Endothelial cell of umbilical vein (primary cell): ENCODE data around the gene ZNF519. TPM values are rescaled to one million over a fixed set of nuclear protein-coding genes. Genes with fewer than 3 reads are reported as not detected.
"Not testable (repeated sequence)": the region's sequence is repeated elsewhere in the genome, so short reads cannot be mapped to it uniquely, and the experiment has no call there.

ENCODE experiments used
- BruUV-seq: library from RNA; stranded (reverse); fragments of 400-500 nt; replicated peaks from 2 replicates; lab custom pipeline; 2021; lab: Mats Ljungman, UMichigan
- CTCF ChIA-PET: fragments of 300-600, 350-600 bp; sonication (Branson Sonifier 250); formaldehyde crosslinking; loops from one replicate; lab custom pipeline; 2021; ENCODE audit warnings: antibody characterized with exemption, inconsistent platforms; lab: Charles Lee
- POLR2A ChIA-PET: fragments of 300-600, 350-600 bp; sonication (Branson Sonifier 250); formaldehyde crosslinking; loops from one replicate; lab custom pipeline; 2021; ENCODE audit warnings: antibody characterized with exemption, inconsistent platforms; lab: Charles Lee
- DNase-seq: peaks from one replicate; pipeline ENCODE4 v3.0.0-alpha.2; 2011; ENCODE audit warnings: low read depth, low spot score
- FAIRE-seq: peaks from 2 replicates; lab custom pipeline; 2011; peaks lifted over from hg19 to GRCh38; lab: Jason Lieb, UNC
- H2AFZ ChIP-seq: 2 replicates; pipeline ENCODE4 v1.6.0; 2012; ENCODE audit warnings: low read depth, low read length, control low read depth, inconsistent platforms
- H3K27ac ChIP-seq: 2 replicates; pipeline ENCODE4 v1.5.1; 2011; ENCODE audit warnings: low read depth, mild to moderate bottlenecking, control low read depth, low read length, moderate library complexity; ENCODE audit not compliant: insufficient read depth
- H3K27me3 ChIP-seq, 2 experiments: 2 replicates each; pipeline versions ENCODE4 v1.6.0 to v1.6.1; 2011; ENCODE audit warnings: low read length in 2 of 2, mixed read lengths in 1 of 2; ENCODE audit not compliant: control insufficient read depth in 2 of 2, insufficient read depth in 2 of 2
- H3K36me3 ChIP-seq, 2 experiments: 2 replicates in 1 of 2; 3 replicates in 1 of 2; pipeline ENCODE4 v1.5.1; 2011; ENCODE audit warnings: low read length in 2 of 2, mild to moderate bottlenecking in 1 of 2, moderate library complexity in 1 of 2; ENCODE audit not compliant: control insufficient read depth in 2 of 2, insufficient read depth in 2 of 2; ENCODE audit errors: extremely low read depth in 1 of 2
- H3K4me1 ChIP-seq: 3 replicates; pipeline ENCODE4 v1.5.1; 2011; ENCODE audit warnings: mild to moderate bottlenecking, low read length; ENCODE audit not compliant: control insufficient read depth, insufficient read depth; ENCODE audit errors: extremely low read depth
- H3K4me2 ChIP-seq: 2 replicates; pipeline ENCODE4 v1.6.1; 2011; ENCODE audit warnings: low read length, control low read depth, mixed read lengths; ENCODE audit not compliant: insufficient read depth
- H3K4me3 ChIP-seq, 3 experiments: fragments of 200-600 bp in 1 of 3; sonication (generic), shearing (Covaris generic) in 1 of 3; replicated peaks in 1 of 3; 2 replicates each; pipeline ENCODE4 v1.5.1; 2011 to 2016; ENCODE audit warnings: control low read depth in 3 of 3, low read length in 3 of 3, mild to moderate bottlenecking in 2 of 3, inconsistent platforms in 1 of 3, low read depth in 1 of 3, moderate library complexity in 1 of 3; ENCODE audit not compliant: insufficient read depth in 1 of 3
- H3K79me2 ChIP-seq: 2 replicates; pipeline ENCODE4 v1.6.0; 2012; ENCODE audit warnings: low read length, inconsistent platforms; ENCODE audit not compliant: control insufficient read depth, insufficient read depth
- H3K9ac ChIP-seq: replicated peaks from 2 replicates; pipeline ENCODE3; 2011; ENCODE audit warnings: low read length, control low read depth; ENCODE audit not compliant: insufficient read depth; ENCODE audit errors: extremely low read depth
- H3K9me1 ChIP-seq: replicated peaks from 3 replicates; pipeline ENCODE4 v1.6.0; 2011; ENCODE audit warnings: mild to moderate bottlenecking, low read length; ENCODE audit not compliant: control insufficient read depth, insufficient read depth; ENCODE audit errors: extremely low read depth
- H3K9me3 ChIP-seq: replicated peaks from 2 replicates; pipeline ENCODE4 v1.5.1; 2012; ENCODE audit warnings: low read length, inconsistent platforms; ENCODE audit not compliant: control insufficient read depth, insufficient read depth
- H4K20me1 ChIP-seq: replicated peaks from 2 replicates; pipeline ENCODE3; 2011; ENCODE audit warnings: mild to moderate bottlenecking, low read length; ENCODE audit not compliant: control insufficient read depth, insufficient read depth; ENCODE audit errors: extremely low read depth
- CTCF ChIP-seq, 2 donors: IDR thresholded peaks; 1 replicate in 1 of 2; 2 replicates in 1 of 2; pipeline ENCODE4 v1.5.1; 2011; ENCODE audit warnings: low read length in 2 of 2, mild to moderate bottlenecking in 2 of 2, moderate library complexity in 2 of 2, control low read depth in 1 of 2, inconsistent platforms in 1 of 2, low read depth in 1 of 2; ENCODE audit not compliant: insufficient read depth in 1 of 2; ENCODE audit errors: extremely low read depth in 1 of 2
- EZH2 ChIP-seq: IDR thresholded peaks from 2 replicates; pipeline ENCODE4 v1.6.1; 2012; ENCODE audit warnings: borderline replicate concordance, low read depth, mild to moderate bottlenecking, moderate library complexity, low read length, inconsistent platforms; ENCODE audit not compliant: severe bottlenecking
- FOS ChIP-seq: IDR thresholded peaks from 2 replicates; pipeline ENCODE4 v1.6.1; 2011; ENCODE audit warnings: mild to moderate bottlenecking, low read length, moderate library complexity, borderline replicate concordance; ENCODE audit not compliant: insufficient read depth
- GATA2 ChIP-seq: IDR thresholded peaks from 2 replicates; pipeline ENCODE4 v1.7.0; 2011; ENCODE audit warnings: low read depth, mild to moderate bottlenecking, moderate library complexity, mixed read lengths, low read length; ENCODE audit not compliant: insufficient read length, insufficient read depth
- JUN ChIP-seq: IDR thresholded peaks from 2 replicates; pipeline ENCODE4 v1.6.1; 2011; ENCODE audit warnings: borderline replicate concordance, low read depth; ENCODE audit not compliant: insufficient read length, insufficient read depth
- MAX ChIP-seq: IDR thresholded peaks from 2 replicates; pipeline ENCODE4 v1.6.1; 2011; ENCODE audit not compliant: insufficient read depth, insufficient read length
- MYC ChIP-seq: IDR thresholded peaks from one replicate; pipeline ENCODE4 v1.6.1; 2011; ENCODE audit warnings: mild to moderate bottlenecking, low read depth, low read length
- POLR2A ChIP-seq: IDR thresholded peaks from 2 replicates; pipeline ENCODE4 v1.6.1; 2012; ENCODE audit warnings: low read depth, mild to moderate bottlenecking, control low read depth, low read length
- POLR2AphosphoS5 ChIP-seq: IDR thresholded peaks from 2 replicates; pipeline ENCODE4 v1.6.1; 2012; ENCODE audit warnings: low read depth, mild to moderate bottlenecking, control low read depth, low read length, moderate library complexity; ENCODE audit not compliant: insufficient read depth
- dilution Hi-C: fragments of 300-500 bp; cut with MboI; formaldehyde crosslinking; loops from one replicate; pipeline ENCODE4 v1.15.0; 2019; ENCODE audit warnings: low sequenced_read_pairs; ENCODE audit not compliant: extremely low pct_ligation_motif_present
- intact Hi-C: fragments of 100-400 bp; cut with micrococcal nuclease; formaldehyde crosslinking; loops from one replicate; pipeline ENCODE4 v1.10.0; 2022
- polyA plus RNA-seq, 4 experiments: library from polyadenylated mRNA; depleted of rRNA in 3 of 4; stranded (reverse) in 3 of 4; unstranded in 1 of 4; fragments of >200 nt; gene quantifications; 2 replicates each; pipeline versions ENCODE4 v1.2.1 to v1.2.3, GENCODE V29; 2011 to 2012; ENCODE audit warnings: missing spikeins in 1 of 4
- total RNA-seq: library from RNA; stranded (reverse); gene quantifications from 2 replicates; pipeline ENCODE4 v1.2.3, GENCODE V29; 2021

The ZNF519 gene
- total and polyA plus RNA-seq, 2 donors (not counting 3 experiments of a cell fraction or from before 2014, with no cell fraction given) = 2.1 to 7.1 TPM

- no peaks in the 10 kb centered on the region for H3K4me1 ChIP-seq
- DNase-seq (no peak), FAIRE-seq (no peak)
- no TSS peak for BruUV-seq
- H3K27me3 ChIP-seq = no peaks in the 10 kb centered on the region
- H3K4me3 ChIP-seq = no peak overlapping the region
- H3K4me2 ChIP-seq = no peak overlapping the region
- no peak overlapping the region for H3K9ac ChIP-seq
- CTCF ChIA-PET = no interaction called here
- H3K36me3 ChIP-seq = no peaks in the 10 kb centered on the region
- no peak overlapping the region for H2AFZ ChIP-seq
- intact Hi-C loops = no loop called here
- H3K79me2 ChIP-seq = no peaks in the 10 kb centered on the region
- no peaks in the 10 kb centered on the region for H4K20me1 ChIP-seq
- no peaks in the 10 kb centered on the region for H3K9me3 ChIP-seq
- TF ChIP-seq MAX = no peak
- no peak for TF ChIP-seq CTCF (IDR thresholded peaks at IDR 0.05; ENCODE audit: extremely low read depth in 1 of 2, insufficient read depth in 1 of 2, low read depth in 1 of 2, low read length in 2 of 2)
- TF ChIP-seq GATA2 = no peak
- TF ChIP-seq MYC = no peak
- no peak for TF ChIP-seq EZH2
- no peak for TF ChIP-seq JUN
- TF ChIP-seq POLR2AphosphoS5 = no peak
- TF ChIP-seq POLR2A = no peak
- TF ChIP-seq FOS = no peak
- POLR2A ChIA-PET = no interaction called here
- H3K9me1 ChIP-seq = no peaks in the 10 kb centered on the region
- dilution Hi-C loops = no loop called here
- no peak overlapping the region for H3K27ac ChIP-seq
Observed at GRCh38 chr18:14174706-14175085, 42.5 kb upstream of the ZNF519 start.

GRCh38 chr18:14174002-14174705, 41.9 kb upstream of the ZNF519 start:
- CTCF ChIA-PET, intact Hi-C loops, H3K9me1 ChIP-seq, H2AFZ ChIP-seq, dilution Hi-C loops, H3K9me3 ChIP-seq, H3K4me2 ChIP-seq, H3K9ac ChIP-seq, H3K27me3 ChIP-seq, POLR2A ChIA-PET, H3K79me2 ChIP-seq, H3K27ac ChIP-seq, BruUV-seq, H4K20me1 ChIP-seq, H3K36me3 ChIP-seq, H3K4me3 ChIP-seq, FAIRE-seq, H3K4me1 ChIP-seq, DNase-seq: not testable (repeated sequence)
